H9 (cell line): ENCODE measurements around the gene PRDX3. TPM values are rescaled to one million over a fixed set of nuclear protein-coding genes. Genes with fewer than 3 reads are reported as not detected.

Experiments used
- DNase-seq: peaks from one replicate; pipeline ENCODE4 v3.0.0-alpha.2; 2017
- H2AFZ ChIP-seq: one replicate; pipeline ENCODE4 v1.6.1; 2013; ENCODE audit warnings: mild to moderate bottlenecking, low read length, control low read depth, moderate library complexity
- H2AK5ac ChIP-seq: 2 replicates; pipeline ENCODE4 v1.6.1; 2013; ENCODE audit warnings: low read length, control low read depth, mixed read lengths; ENCODE audit not compliant: insufficient read length
- H2BK120ac ChIP-seq: one replicate; pipeline ENCODE4 v1.6.1; 2013; ENCODE audit warnings: low read depth, mild to moderate bottlenecking, low read length, control low read depth, inconsistent platforms; ENCODE audit not compliant: poor library complexity, severe bottlenecking
- H2BK12ac ChIP-seq: 2 replicates; pipeline ENCODE4 v1.6.1; 2013; ENCODE audit warnings: low read length, control low read depth, mixed read lengths, low read depth; ENCODE audit not compliant: insufficient read length
- H2BK15ac ChIP-seq: 2 replicates; pipeline ENCODE4 v1.6.1; 2013; ENCODE audit warnings: low read depth, low read length, control low read depth
- H2BK20ac ChIP-seq: one replicate; pipeline ENCODE4 v1.6.1; 2013; ENCODE audit warnings: low read depth, mild to moderate bottlenecking, low read length, control low read depth, inconsistent platforms; ENCODE audit not compliant: poor library complexity, severe bottlenecking
- H2BK5ac ChIP-seq: 2 replicates; pipeline ENCODE4 v1.6.1; 2013; ENCODE audit warnings: low read length, control low read depth, mixed read lengths; ENCODE audit not compliant: insufficient read length
- H3K14ac ChIP-seq: 2 replicates; pipeline ENCODE4 v1.6.1; 2013; ENCODE audit warnings: low read length, control low read depth; ENCODE audit not compliant: insufficient read depth
- H3K18ac ChIP-seq: 2 replicates; pipeline ENCODE4 v1.6.1; 2013; ENCODE audit warnings: low read depth, mild to moderate bottlenecking, mixed read lengths, low read length, control low read depth; ENCODE audit not compliant: insufficient read length
- H3K23ac ChIP-seq: 2 replicates; pipeline ENCODE4 v1.6.1; 2013; ENCODE audit warnings: low read length, control low read depth, mixed read lengths, low read depth; ENCODE audit not compliant: insufficient read length
- H3K23me2 ChIP-seq: 2 replicates; pipeline ENCODE4 v1.6.1; 2013; ENCODE audit warnings: low read depth, mild to moderate bottlenecking, mixed read lengths, low read length, control low read depth; ENCODE audit not compliant: insufficient read length, poor library complexity, severe bottlenecking
- H3K27ac ChIP-seq: 2 replicates; pipeline ENCODE4 v1.5.1; 2013; ENCODE audit warnings: low read length, control low read depth, mixed read lengths, low read depth; ENCODE audit not compliant: insufficient read length
- H3K27me3 ChIP-seq: 2 replicates; pipeline ENCODE4 v1.6.1; 2013; ENCODE audit warnings: low read length, control low read depth, inconsistent platforms; ENCODE audit not compliant: insufficient read depth
- H3K4ac ChIP-seq: 2 replicates; pipeline ENCODE4 v1.6.1; 2013; ENCODE audit warnings: low read depth, mild to moderate bottlenecking, control low read depth, inconsistent platforms, low read length, moderate library complexity
- H3K4me1 ChIP-seq: 2 replicates; pipeline ENCODE4 v1.6.1; 2013; ENCODE audit warnings: low read length, control low read depth, inconsistent platforms; ENCODE audit not compliant: insufficient read depth
- H3K4me2 ChIP-seq: 2 replicates; pipeline ENCODE4 v1.6.1; 2013; ENCODE audit warnings: low read length, control low read depth, mixed read lengths; ENCODE audit not compliant: insufficient read length, insufficient read depth
- H3K56ac ChIP-seq: 2 replicates; pipeline ENCODE4 v1.6.1; 2013; ENCODE audit warnings: low read depth, mild to moderate bottlenecking, mixed read lengths, low read length, control low read depth; ENCODE audit not compliant: insufficient read length
- H3K79me1 ChIP-seq: 2 replicates; pipeline ENCODE4 v1.6.1; 2013; ENCODE audit warnings: low read depth, mild to moderate bottlenecking, moderate library complexity, low read length, control low read depth, inconsistent platforms; ENCODE audit not compliant: insufficient read depth, poor library complexity, severe bottlenecking
- H3K79me2 ChIP-seq: 2 replicates; pipeline ENCODE4 v1.6.1; 2013; ENCODE audit warnings: low read length, control low read depth, inconsistent platforms; ENCODE audit not compliant: insufficient read depth
- H3K9ac ChIP-seq: 2 replicates; pipeline ENCODE4 v1.6.1; 2013; ENCODE audit warnings: low read length, control low read depth, mixed read lengths; ENCODE audit not compliant: insufficient read length; ENCODE audit errors: extremely low read depth
- H3K9me3 ChIP-seq: one replicate; pipeline ENCODE4 v1.6.1; 2013; ENCODE audit warnings: low read depth, low read length, inconsistent platforms; ENCODE audit not compliant: control insufficient read depth
- H3T11ph ChIP-seq: one replicate; pipeline ENCODE4 v1.6.1; 2013; ENCODE audit warnings: mild to moderate bottlenecking, low read length, control low read depth, inconsistent platforms
- H4K20me1 ChIP-seq: one replicate; pipeline ENCODE4 v1.6.1; 2013; ENCODE audit not compliant: control insufficient read depth, insufficient read length, insufficient read depth
- H4K5ac ChIP-seq: 2 replicates; pipeline ENCODE4 v1.6.1; 2013; ENCODE audit warnings: low read depth, mild to moderate bottlenecking, mixed read lengths, low read length, control low read depth; ENCODE audit not compliant: insufficient read length
- H4K8ac ChIP-seq: replicated peaks from 2 replicates; pipeline ENCODE4 v1.6.1; 2013; ENCODE audit warnings: low read length, control low read depth, mixed read lengths, low read depth; ENCODE audit not compliant: insufficient read length
- H4K91ac ChIP-seq: 2 replicates; pipeline ENCODE4 v1.6.1; 2013; ENCODE audit warnings: low read depth, mild to moderate bottlenecking, moderate library complexity, mixed read lengths, low read length, control low read depth; ENCODE audit not compliant: insufficient read length
- H3K27ac Mint-ChIP-seq, 3 experiments: 2 replicates in 2 of 3; 3 replicates in 1 of 3; pipeline ENCODE4 v1.8.0; 2020 to 2021; ENCODE audit warnings: mixed read lengths in 3 of 3, mild to moderate bottlenecking in 1 of 3, moderate library complexity in 1 of 3
- H3K27me3 Mint-ChIP-seq: 2 replicates; pipeline ENCODE4 v1.8.0; 2021; ENCODE audit warnings: low read depth, mild to moderate bottlenecking, moderate library complexity, mixed read lengths
- H3K36me3 Mint-ChIP-seq, 3 experiments: 2 replicates in 2 of 3; 3 replicates in 1 of 3; pipeline ENCODE4 v1.8.0; 2020 to 2021; ENCODE audit warnings: low read depth in 3 of 3, mixed read lengths in 3 of 3; ENCODE audit not compliant: insufficient read depth in 1 of 3
- H3K4me1 Mint-ChIP-seq, 2 experiments: 2 replicates each; pipeline ENCODE4 v1.8.0; 2020; ENCODE audit warnings: mixed read lengths in 2 of 2
- H3K4me3 Mint-ChIP-seq, 2 experiments: 2 replicates in 1 of 2; 3 replicates in 1 of 2; pipeline ENCODE4 v1.8.0; 2020 to 2021; ENCODE audit warnings: mild to moderate bottlenecking in 2 of 2, mixed read lengths in 2 of 2, moderate library complexity in 1 of 2
- H3K9me3 Mint-ChIP-seq, 2 experiments: 2 replicates in 1 of 2; 3 replicates in 1 of 2; pipeline ENCODE4 v1.8.0; 2020; ENCODE audit warnings: mild to moderate bottlenecking in 2 of 2, mixed read lengths in 2 of 2, moderate library complexity in 1 of 2
- WGBS: extraction: QIAGEN DNeasy Blood & Tissue Kit; methylation state at CpG from one replicate; pipeline ENCODE4 v1.1.7; 2013; ENCODE audit warnings: missing lambda C conversion rate, low lambda C conversion rate, mixed read lengths; ENCODE audit not compliant: insufficient read length; ENCODE audit errors: extremely low coverage; 5-methylcytosine and 5-hydroxymethylcytosine counted together
- total RNA-seq: library from RNA; stranded (reverse); gene quantifications from 2 replicates; pipeline ENCODE4 v1.2.1, GENCODE V29; 2021
- TF ChIP-seq, protein P1 (sequence below): fragments of 200-600 bp; sonication (generic); conservative IDR thresholded peaks from 3 replicates; pipeline ENCODE4 v1.8.0; 2021; ENCODE audit warnings: antibody characterized with exemption, mild to moderate bottlenecking

The PRDX3 gene
- total RNA-seq, 1 experiment from 2014 or later, result 181 TPM

DNA sequence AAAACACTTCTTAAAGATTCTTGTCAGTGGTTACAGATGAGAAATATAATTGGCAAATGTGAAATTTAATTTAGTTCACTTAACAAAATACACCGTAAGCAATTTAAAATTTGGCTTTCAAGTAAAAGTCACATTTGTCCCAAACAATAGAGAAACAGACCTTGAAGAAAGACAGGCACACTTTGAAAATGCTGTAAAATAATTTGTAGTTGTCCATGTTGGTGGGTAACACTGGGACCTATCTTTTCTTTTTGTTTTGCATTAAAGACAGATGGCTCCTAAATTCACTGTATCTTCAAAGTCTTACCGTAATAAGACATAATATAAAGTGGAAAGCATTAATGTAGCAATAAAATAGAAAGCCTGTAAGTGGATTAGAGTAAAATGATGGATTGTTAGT, 32.0 kb upstream of the PRDX3 start:
- no CpG with 5 or more reads among the region's 2 CpGs for WGBS
- no peak for DNase-seq
- H3K9ac ChIP-seq, result no peak overlapping the region
- H3K27me3 ChIP-seq, result peaks cover 12% of the 10 kb centered on the region; the same call in 1 of the 2 replicates
- Mint-ChIP-seq H3K36me3 (no peaks in the 10 kb centered on the region; a peak in 1 of 7 replicates), H3K27me3 (peaks cover 24% of the 10 kb centered on the region), H3K9me3 (no peaks in the 10 kb centered on the region; a peak in 2 of 5 replicates), H3K4me3 (no peak overlapping the region), H3K4me1 (peaks cover 38 to 41% of the 10 kb centered on the region in 2 experiments), H3K27ac (no peak overlapping the region)
- H2BK20ac ChIP-seq, result no peak overlapping the region
- H3K79me1 ChIP-seq, result no peaks in the 10 kb centered on the region
- H4K8ac ChIP-seq, result no peak overlapping the region
- H2AFZ ChIP-seq, result no peak overlapping the region
- H3K56ac ChIP-seq, result no peak overlapping the region
- no peak overlapping the region for H2BK120ac ChIP-seq
- H4K5ac ChIP-seq, result no peak overlapping the region
- H2BK5ac ChIP-seq, result no peak overlapping the region
- H3K14ac ChIP-seq, result no peak overlapping the region
- H2AK5ac ChIP-seq, result no peak overlapping the region
- no peak overlapping the region for H2BK15ac ChIP-seq
- H3K4me1 ChIP-seq, result no peaks in the 10 kb centered on the region
- H4K91ac ChIP-seq, result no peak overlapping the region
- no peak overlapping the region for H3T11ph ChIP-seq
- peaks cover 6% of the 10 kb centered on the region for H3K23me2 ChIP-seq
- no peak overlapping the region for H3K4ac ChIP-seq
- H2BK12ac ChIP-seq, result no peak overlapping the region
- H3K27ac ChIP-seq, result no peak overlapping the region
- no peak overlapping the region for H3K18ac ChIP-seq
- no peaks in the 10 kb centered on the region for H3K9me3 ChIP-seq
- TF ChIP-seq, protein P1, sequence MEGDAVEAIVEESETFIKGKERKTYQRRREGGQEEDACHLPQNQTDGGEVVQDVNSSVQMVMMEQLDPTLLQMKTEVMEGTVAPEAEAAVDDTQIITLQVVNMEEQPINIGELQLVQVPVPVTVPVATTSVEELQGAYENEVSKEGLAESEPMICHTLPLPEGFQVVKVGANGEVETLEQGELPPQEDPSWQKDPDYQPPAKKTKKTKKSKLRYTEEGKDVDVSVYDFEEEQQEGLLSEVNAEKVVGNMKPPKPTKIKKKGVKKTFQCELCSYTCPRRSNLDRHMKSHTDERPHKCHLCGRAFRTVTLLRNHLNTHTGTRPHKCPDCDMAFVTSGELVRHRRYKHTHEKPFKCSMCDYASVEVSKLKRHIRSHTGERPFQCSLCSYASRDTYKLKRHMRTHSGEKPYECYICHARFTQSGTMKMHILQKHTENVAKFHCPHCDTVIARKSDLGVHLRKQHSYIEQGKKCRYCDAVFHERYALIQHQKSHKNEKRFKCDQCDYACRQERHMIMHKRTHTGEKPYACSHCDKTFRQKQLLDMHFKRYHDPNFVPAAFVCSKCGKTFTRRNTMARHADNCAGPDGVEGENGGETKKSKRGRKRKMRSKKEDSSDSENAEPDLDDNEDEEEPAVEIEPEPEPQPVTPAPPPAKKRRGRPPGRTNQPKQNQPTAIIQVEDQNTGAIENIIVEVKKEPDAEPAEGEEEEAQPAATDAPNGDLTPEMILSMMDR, result no peak
- no peak overlapping the region for H3K4me2 ChIP-seq
- no peak overlapping the region for H3K23ac ChIP-seq
- H4K20me1 ChIP-seq, result no peaks in the 10 kb centered on the region
- no peaks in the 10 kb centered on the region for H3K79me2 ChIP-seq
